Esophagus muscularis mucosa (tissue), 3 donors: ENCODE measurements around the gene PCNX4.

ENCODE experiments used
- CTCF ChIP-seq, 3 experiments: fragments of 200-600 bp in 2 of 3; fragments of 450-650 bp in 1 of 3; sonication (generic) in 2 of 3; IDR thresholded peaks; one replicate each; pipeline ENCODE4 v1.5.1; 2017 to 2019; ENCODE audit warnings: antibody characterized with exemption in 3 of 3, mild to moderate bottlenecking in 2 of 3, moderate library complexity in 1 of 3
- POLR2A ChIP-seq: fragments of 450-650 bp; IDR thresholded peaks from one replicate; pipeline ENCODE4 v1.6.1; 2017; ENCODE audit warnings: antibody characterized with exemption, moderate library complexity, mild to moderate bottlenecking, low read depth

DNA sequence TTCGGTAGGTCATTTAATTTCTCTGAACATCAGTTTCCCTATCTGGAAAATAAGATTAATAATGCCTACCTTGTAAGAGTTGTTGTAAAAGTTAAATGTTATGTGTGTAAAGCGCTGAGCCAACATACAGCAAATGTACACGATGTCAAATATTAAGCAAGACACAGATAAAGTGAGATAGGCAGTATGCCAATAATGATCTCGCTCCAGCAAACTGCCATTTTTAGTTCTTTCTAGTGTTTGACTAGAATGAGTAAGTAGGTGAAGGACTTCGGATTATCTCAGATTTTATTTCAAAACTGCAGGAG lies 72.6 kb downstream of the PCNX4 start:
- TF ChIP-seq CTCF (IDR thresholded peaks at IDR 0.05) (no peak), POLR2A (no peak)
